MM.1S (cell line): ENCODE measurements around the gene NOL9.

Source experiments
- DNase-seq: peaks from one replicate; pipeline ENCODE4 v3.0.0-alpha.2; 2015
- H2AFZ ChIP-seq: fragments of 300-600 bp; sonication (generic); 2 replicates; pipeline ENCODE4 v1.6.0; 2016; ENCODE audit warnings: antibody characterized with exemption, low read length
- H3F3A ChIP-seq: fragments of 300-600 bp; sonication (generic); 2 replicates; pipeline ENCODE4 v1.6.1; 2016; ENCODE audit warnings: mild to moderate bottlenecking, antibody characterized with exemption, low read length, moderate library complexity, mixed read lengths; ENCODE audit not compliant: insufficient read depth
- H3K27ac ChIP-seq: fragments of 300-600 bp; sonication (generic); 2 replicates; pipeline ENCODE4 v1.5.1; 2016; ENCODE audit warnings: mild to moderate bottlenecking, low read length
- H3K27me3 ChIP-seq: fragments of 300-600 bp; sonication (generic); replicated peaks from 2 replicates; pipeline ENCODE4 v1.6.0; 2016; ENCODE audit warnings: low read length; ENCODE audit not compliant: insufficient read depth
- H3K36me3 ChIP-seq: fragments of 300-600 bp; sonication (generic); replicated peaks from 2 replicates; pipeline ENCODE4 v1.6.1; 2016; ENCODE audit warnings: mild to moderate bottlenecking, low read length, mixed read lengths; ENCODE audit not compliant: insufficient read depth
- H3K4me1 ChIP-seq: fragments of 300-600 bp; sonication (generic); 2 replicates; pipeline ENCODE4 v1.6.1; 2016; ENCODE audit warnings: low read length, mixed read lengths
- H3K4me2 ChIP-seq: fragments of 300-600 bp; sonication (generic); 2 replicates; pipeline ENCODE4 v1.6.0; 2016; ENCODE audit warnings: low read depth, low read length
- H3K4me3 ChIP-seq: fragments of 300-600 bp; sonication (generic); 2 replicates; pipeline ENCODE4 v1.5.1; 2016; ENCODE audit warnings: low read length, mixed read lengths
- H3K79me2 ChIP-seq: fragments of 300-600 bp; sonication (generic); 2 replicates; pipeline ENCODE4 v1.6.1; 2016; ENCODE audit warnings: mixed run types, low read length, mixed read lengths
- H3K9ac ChIP-seq: fragments of 300-600 bp; sonication (generic); 2 replicates; pipeline ENCODE4 v1.6.1; 2016; ENCODE audit warnings: low read length, mixed read lengths
- H3K9me2 ChIP-seq: fragments of 300-600 bp; sonication (generic); replicated peaks from 2 replicates; pipeline ENCODE4 v1.6.1; 2016; ENCODE audit warnings: mild to moderate bottlenecking, low read length, mixed read lengths; ENCODE audit not compliant: insufficient read depth
- H3K9me3 ChIP-seq: fragments of 300-600 bp; sonication (generic); replicated peaks from 2 replicates; pipeline ENCODE4 v1.6.1; 2016; ENCODE audit warnings: mild to moderate bottlenecking, low read length, mixed read lengths; ENCODE audit not compliant: insufficient read depth
- H4K20me1 ChIP-seq: fragments of 300-600 bp; sonication (generic); 2 replicates; pipeline ENCODE4 v1.6.1; 2016; ENCODE audit warnings: mild to moderate bottlenecking, low read length, moderate library complexity, mixed read lengths; ENCODE audit not compliant: insufficient read depth
- EZH2 ChIP-seq: fragments of 300-600 bp; sonication (generic); optimal IDR thresholded peaks from 2 replicates; pipeline ENCODE3; 2017; ENCODE audit warnings: low read depth, mild to moderate bottlenecking, antibody characterized with exemption, low read length, mixed read lengths
- EZH2phosphoT487 ChIP-seq: fragments of 300-600 bp; sonication (generic); IDR thresholded peaks from 2 replicates; pipeline ENCODE4 v1.6.1; 2018; ENCODE audit warnings: antibody characterized with exemption, low read length
- TF ChIP-seq, protein P1 (sequence below): fragments of 300-600 bp; sonication (generic); IDR thresholded peaks from 2 replicates; pipeline ENCODE4 v1.5.1; 2016; ENCODE audit warnings: antibody characterized with exemption, low read length, mixed read lengths

The NOL9 gene

DNA sequence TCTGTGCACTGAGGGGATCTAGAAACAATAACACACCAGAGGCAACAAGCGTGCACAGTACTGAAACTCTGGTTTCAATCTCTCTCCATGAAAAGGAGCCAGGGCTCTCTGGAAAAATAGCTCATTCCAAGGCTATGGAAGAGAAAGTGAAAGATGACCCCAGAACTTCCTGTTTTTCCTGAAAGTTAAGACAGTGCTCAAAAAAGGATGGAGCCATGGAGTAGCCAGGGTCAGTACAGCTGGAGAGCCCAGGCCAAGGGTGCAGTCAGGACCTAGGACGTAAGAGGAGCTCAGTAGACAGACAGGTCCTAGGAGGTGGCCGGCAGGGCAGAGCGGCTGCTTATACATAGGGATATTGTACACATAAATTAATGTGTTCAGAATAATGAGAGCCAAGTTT lies 19.1 kb downstream of the NOL9 start:
- Histone ChIP-seq H3K4me2 (no peak overlapping the region), H3K27ac (no peak overlapping the region), H3K4me3 (no peak overlapping the region), H3K9me2 (no peaks in the 10 kb centered on the region), H3K36me3 (0 out of 2 replicates have a peak, but pooled peaks cover 8% of the 10 kb centered on the region), H3F3A (no peaks in the 10 kb centered on the region), H2AFZ (no peak overlapping the region), H3K79me2 (no peaks in the 10 kb centered on the region), H3K4me1 (no peaks in the 10 kb centered on the region), H3K9me3 (no peaks in the 10 kb centered on the region), H3K9ac (no peak overlapping the region), H4K20me1 (no peaks in the 10 kb centered on the region), H3K27me3 (no peaks in the 10 kb centered on the region)
- TF ChIP-seq EZH2phosphoT487 (no peak), EZH2 (no peak)
- TF ChIP-seq, protein P1, sequence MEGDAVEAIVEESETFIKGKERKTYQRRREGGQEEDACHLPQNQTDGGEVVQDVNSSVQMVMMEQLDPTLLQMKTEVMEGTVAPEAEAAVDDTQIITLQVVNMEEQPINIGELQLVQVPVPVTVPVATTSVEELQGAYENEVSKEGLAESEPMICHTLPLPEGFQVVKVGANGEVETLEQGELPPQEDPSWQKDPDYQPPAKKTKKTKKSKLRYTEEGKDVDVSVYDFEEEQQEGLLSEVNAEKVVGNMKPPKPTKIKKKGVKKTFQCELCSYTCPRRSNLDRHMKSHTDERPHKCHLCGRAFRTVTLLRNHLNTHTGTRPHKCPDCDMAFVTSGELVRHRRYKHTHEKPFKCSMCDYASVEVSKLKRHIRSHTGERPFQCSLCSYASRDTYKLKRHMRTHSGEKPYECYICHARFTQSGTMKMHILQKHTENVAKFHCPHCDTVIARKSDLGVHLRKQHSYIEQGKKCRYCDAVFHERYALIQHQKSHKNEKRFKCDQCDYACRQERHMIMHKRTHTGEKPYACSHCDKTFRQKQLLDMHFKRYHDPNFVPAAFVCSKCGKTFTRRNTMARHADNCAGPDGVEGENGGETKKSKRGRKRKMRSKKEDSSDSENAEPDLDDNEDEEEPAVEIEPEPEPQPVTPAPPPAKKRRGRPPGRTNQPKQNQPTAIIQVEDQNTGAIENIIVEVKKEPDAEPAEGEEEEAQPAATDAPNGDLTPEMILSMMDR = no peak
- no peak for DNase-seq

DNA sequence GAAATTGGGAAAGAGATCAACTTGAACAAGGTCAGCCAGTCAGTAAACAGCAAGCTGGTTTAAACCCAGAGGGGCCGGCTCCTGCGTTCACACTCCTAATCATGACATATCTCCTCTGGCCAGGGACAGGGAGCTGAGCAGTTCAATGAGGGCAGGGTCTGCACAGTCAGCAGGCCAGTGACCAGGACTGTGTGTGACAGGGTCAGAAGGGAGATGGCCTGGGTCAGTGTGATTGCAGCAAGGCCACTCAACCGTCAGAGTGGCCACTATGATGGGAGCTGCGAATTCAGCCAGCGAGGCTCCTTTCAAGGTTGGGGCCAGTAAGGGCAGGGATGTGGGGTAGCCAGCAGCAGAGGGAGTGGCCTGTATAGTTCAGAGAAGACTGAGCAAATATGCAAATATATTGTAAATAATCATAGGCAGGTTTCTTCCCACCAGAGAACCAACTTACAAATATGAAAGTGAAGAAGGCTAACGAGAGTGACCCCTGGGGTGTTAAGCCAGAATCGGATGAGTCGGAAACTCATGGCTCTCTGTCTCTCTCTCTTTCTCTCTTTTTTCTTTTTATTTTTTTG lies 20.0 kb downstream of the NOL9 start:
- Histone ChIP-seq H2AFZ (no peak overlapping the region), H3K4me2 (no peak overlapping the region), H3K27ac (no peak overlapping the region), H3K9ac (no peak overlapping the region), H3K4me3 (no peak overlapping the region), H3K9me3 (no peaks in the 10 kb centered on the region), H3K9me2 (no peaks in the 10 kb centered on the region), H3K79me2 (no peaks in the 10 kb centered on the region), H3K36me3 (0 out of 2 replicates have a peak, but pooled peaks cover 8% of the 10 kb centered on the region), H3K27me3 (no peaks in the 10 kb centered on the region), H4K20me1 (no peaks in the 10 kb centered on the region), H3K4me1 (no peaks in the 10 kb centered on the region), H3F3A (no peaks in the 10 kb centered on the region)
- TF ChIP-seq EZH2phosphoT487 (no peak), EZH2 (no peak)
- TF ChIP-seq, protein P1 = no peak
- no peak for DNase-seq

DNA sequence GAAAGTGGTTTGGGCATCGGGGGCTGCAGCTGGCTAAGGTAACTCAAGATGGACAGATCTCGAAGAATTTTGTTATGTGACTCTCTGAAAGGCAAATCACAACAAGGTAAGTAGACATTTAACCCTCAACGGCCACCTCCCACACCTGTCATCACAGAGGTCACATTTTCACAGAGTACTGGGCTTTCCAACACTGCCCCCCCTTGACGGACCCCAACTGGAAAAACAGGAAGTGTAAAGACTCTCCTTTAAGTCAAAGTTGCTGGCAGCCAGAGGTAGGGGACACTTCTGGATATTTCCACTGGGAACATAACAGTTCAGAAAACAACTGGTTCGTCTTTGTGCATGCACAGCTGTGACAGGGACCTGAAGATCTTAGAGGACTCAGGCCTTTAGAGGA lies 22.3 kb downstream of the NOL9 start:
- H3K4me1 ChIP-seq = no peaks in the 10 kb centered on the region
- no peaks in the 10 kb centered on the region for H3K9me3 ChIP-seq
- H3K9me2 ChIP-seq = no peaks in the 10 kb centered on the region
- DNase-seq = no peak
- H3F3A ChIP-seq = no peaks in the 10 kb centered on the region
- TF ChIP-seq, protein P1 = no peak
- TF ChIP-seq EZH2phosphoT487 (no peak), EZH2 (no peak)
- H3K27ac ChIP-seq = no peak overlapping the region
- H3K36me3 ChIP-seq = 0 out of 2 replicates have a peak, but pooled peaks cover 11% of the 10 kb centered on the region
- H4K20me1 ChIP-seq = no peaks in the 10 kb centered on the region
- no peak overlapping the region for H3K4me2 ChIP-seq
- H3K4me3 ChIP-seq = no peak overlapping the region
- no peak overlapping the region for H2AFZ ChIP-seq
- H3K9ac ChIP-seq = no peak overlapping the region
- H3K79me2 ChIP-seq = no peaks in the 10 kb centered on the region
- H3K27me3 ChIP-seq = no peaks in the 10 kb centered on the region
